ENCODE results near the gene NR0B2.

- TF ChIP-seq, protein P1, sequence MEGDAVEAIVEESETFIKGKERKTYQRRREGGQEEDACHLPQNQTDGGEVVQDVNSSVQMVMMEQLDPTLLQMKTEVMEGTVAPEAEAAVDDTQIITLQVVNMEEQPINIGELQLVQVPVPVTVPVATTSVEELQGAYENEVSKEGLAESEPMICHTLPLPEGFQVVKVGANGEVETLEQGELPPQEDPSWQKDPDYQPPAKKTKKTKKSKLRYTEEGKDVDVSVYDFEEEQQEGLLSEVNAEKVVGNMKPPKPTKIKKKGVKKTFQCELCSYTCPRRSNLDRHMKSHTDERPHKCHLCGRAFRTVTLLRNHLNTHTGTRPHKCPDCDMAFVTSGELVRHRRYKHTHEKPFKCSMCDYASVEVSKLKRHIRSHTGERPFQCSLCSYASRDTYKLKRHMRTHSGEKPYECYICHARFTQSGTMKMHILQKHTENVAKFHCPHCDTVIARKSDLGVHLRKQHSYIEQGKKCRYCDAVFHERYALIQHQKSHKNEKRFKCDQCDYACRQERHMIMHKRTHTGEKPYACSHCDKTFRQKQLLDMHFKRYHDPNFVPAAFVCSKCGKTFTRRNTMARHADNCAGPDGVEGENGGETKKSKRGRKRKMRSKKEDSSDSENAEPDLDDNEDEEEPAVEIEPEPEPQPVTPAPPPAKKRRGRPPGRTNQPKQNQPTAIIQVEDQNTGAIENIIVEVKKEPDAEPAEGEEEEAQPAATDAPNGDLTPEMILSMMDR (IDR thresholded peaks at IDR 0.05; ENCODE audit: poor library complexity, severe bottlenecking), result peak; percentile 45
- TF ChIP-seq EZH2 (IDR thresholded peaks at IDR 0.05; ENCODE audit: borderline replicate concordance, insufficient read depth, low read length, poor library complexity, severe bottlenecking) (no peak), RAD21 (conservative IDR thresholded peaks at IDR 0.05) (no peak)
Measured at GRCh38 chr1:26887125-26887524, 26.6 kb downstream of the NR0B2 start.
